ENCODE data around the gene RAP1GAP2.
"Not testable (repeated sequence)": the region's sequence is repeated elsewhere in the genome, so short reads cannot be mapped to it uniquely, and the experiment has no call there.

The RAP1GAP2 gene

GRCh38 chr17:3025421-3026124 lies 229.3 kb downstream of the RAP1GAP2 start:
- DNase-seq (ENCODE audit: low read depth), result no peak

GRCh38 chr17:3026125-3026855 lies 230.1 kb downstream of the RAP1GAP2 start:
- no peak for DNase-seq (ENCODE audit: low read depth)

- DNase-seq (ENCODE audit: low read depth), result no peak
These were observed 230.9 kb downstream of the RAP1GAP2 start for GRCh38 chr17:3026856-3027751.

- no peak for DNase-seq (ENCODE audit: low read depth)
These were observed 231.7 kb downstream of the RAP1GAP2 start for GRCh38 chr17:3027786-3028532.

- no peak for DNase-seq (ENCODE audit: low read depth)
These were observed 233.1 kb downstream of the RAP1GAP2 start for GRCh38 chr17:3029213-3029913.

GRCh38 chr17:3030096-3030495 lies 233.9 kb downstream of the RAP1GAP2 start:
- DNase-seq (ENCODE audit: low read depth), result peak; percentile 79

- not testable (repeated sequence) for DNase-seq (ENCODE audit: low read depth)
These were observed 234.7 kb downstream of the RAP1GAP2 start for GRCh38 chr17:3030852-3031470.

- DNase-seq (ENCODE audit: low read depth), result no peak
These were observed 236.3 kb downstream of the RAP1GAP2 start for GRCh38 chr17:3032258-3033247.

- DNase-seq (ENCODE audit: low read depth), result no peak
These were observed 237.0 kb downstream of the RAP1GAP2 start for GRCh38 chr17:3033248-3033640.

GRCh38 chr17:3033741-3034577 lies 237.7 kb downstream of the RAP1GAP2 start:
- no peak for DNase-seq (ENCODE audit: low read depth)

- no peak for DNase-seq (ENCODE audit: low read depth)
These were observed 238.3 kb downstream of the RAP1GAP2 start for GRCh38 chr17:3034578-3034920.

- DNase-seq (ENCODE audit: low read depth), result no peak
These were observed 239.2 kb downstream of the RAP1GAP2 start for GRCh38 chr17:3035256-3035967.

- DNase-seq (ENCODE audit: low read depth), result no peak
These were observed 239.7 kb downstream of the RAP1GAP2 start for GRCh38 chr17:3035968-3036280.

- DNase-seq (ENCODE audit: low read depth), result no peak
These were observed 240.6 kb downstream of the RAP1GAP2 start for GRCh38 chr17:3036800-3037199.

- DNase-seq (ENCODE audit: low read depth), result no peak
These were observed 241.0 kb downstream of the RAP1GAP2 start for GRCh38 chr17:3037259-3037658.

- DNase-seq (ENCODE audit: low read depth), result no peak
These were observed 242.7 kb downstream of the RAP1GAP2 start for GRCh38 chr17:3038941-3039340.

GRCh38 chr17:3039736-3040135 lies 243.5 kb downstream of the RAP1GAP2 start:
- no peak for DNase-seq (ENCODE audit: low read depth)

- no peak for DNase-seq (ENCODE audit: low read depth)
These were observed 244.6 kb downstream of the RAP1GAP2 start for GRCh38 chr17:3040882-3041281.
